Neural progenitor cell (in vitro differentiated cells): ENCODE measurements around the gene PIK3C3. TPM values are rescaled to one million over a fixed set of nuclear protein-coding genes. Genes with fewer than 3 reads are reported as not detected.

Experiments used
- DNase-seq: peaks from one replicate; pipeline ENCODE4 v3.0.0-alpha.2; 2016; ENCODE audit warnings: low spot score
- H2AFZ ChIP-seq: fragments of 200-600 bp; sonication (generic); replicated peaks from 2 replicates; pipeline ENCODE4 v1.6.1; 2016; ENCODE audit warnings: antibody characterized with exemption
- H3F3A ChIP-seq: fragments of 200-600 bp; sonication (generic); 2 replicates; pipeline ENCODE4 v1.6.1; 2016; ENCODE audit warnings: antibody characterized with exemption, low read depth
- H3K27ac ChIP-seq: fragments of 200-600 bp; sonication (generic); 2 replicates; pipeline ENCODE4 v1.5.1; 2016; ENCODE audit warnings: mild to moderate bottlenecking
- H3K27me3 ChIP-seq: fragments of 200-600 bp; sonication (generic); 2 replicates; pipeline ENCODE4 v1.6.1; 2016; ENCODE audit warnings: mild to moderate bottlenecking, moderate library complexity
- H3K36me3 ChIP-seq: fragments of 200-600 bp; sonication (generic); 2 replicates; pipeline ENCODE4 v1.5.1; 2016
- H3K4me1 ChIP-seq: fragments of 200-600 bp; sonication (generic); 2 replicates; pipeline ENCODE4 v1.6.1; 2016; ENCODE audit warnings: mixed run types
- H3K4me2 ChIP-seq: fragments of 200-600 bp; sonication (generic); 2 replicates; pipeline ENCODE4 v1.6.1; 2016
- H3K4me3 ChIP-seq: fragments of 200-600 bp; sonication (generic); 2 replicates; pipeline ENCODE4 v1.5.1; 2016
- H3K79me2 ChIP-seq: fragments of 200-600 bp; sonication (generic); 2 replicates; pipeline ENCODE4 v1.6.1; 2016; ENCODE audit warnings: low read depth
- H3K9ac ChIP-seq: fragments of 200-600 bp; sonication (generic); 2 replicates; pipeline ENCODE4 v1.6.1; 2016
- H3K9me3 ChIP-seq: fragments of 200-600 bp; sonication (generic); 2 replicates; pipeline ENCODE4 v1.5.1; 2016; ENCODE audit warnings: low read depth
- H4K20me1 ChIP-seq: fragments of 200-600 bp; sonication (generic); 2 replicates; pipeline ENCODE4 v1.6.1; 2016; ENCODE audit warnings: low read depth
- H3K27ac Mint-ChIP-seq: 3 replicates; pipeline ENCODE4 v1.8.0; 2021; ENCODE audit warnings: mixed read lengths
- H3K27me3 Mint-ChIP-seq: 2 replicates; pipeline ENCODE4 v1.8.0; 2022; ENCODE audit warnings: low read depth, mild to moderate bottlenecking, inconsistent platforms, moderate library complexity, mixed read lengths; ENCODE audit not compliant: insufficient read depth
- H3K36me3 Mint-ChIP-seq: 3 replicates; pipeline ENCODE4 v1.8.0; 2021; ENCODE audit warnings: mixed read lengths
- H3K4me1 Mint-ChIP-seq: 3 replicates; pipeline ENCODE4 v1.8.0; 2021; ENCODE audit warnings: mixed read lengths
- H3K4me3 Mint-ChIP-seq: 3 replicates; pipeline ENCODE4 v1.8.0; 2021; ENCODE audit warnings: mild to moderate bottlenecking, moderate library complexity, mixed read lengths
- H3K9me3 Mint-ChIP-seq: 3 replicates; pipeline ENCODE4 v1.8.0; 2020; ENCODE audit warnings: mixed read lengths
- CTCF ChIP-seq: fragments of 200-600 bp; sonication (generic); IDR thresholded peaks from 2 replicates; pipeline ENCODE4 v1.5.1; 2017; ENCODE audit warnings: antibody characterized with exemption, mild to moderate bottlenecking
- EZH2 ChIP-seq: fragments of 200-600 bp; sonication (generic); IDR thresholded peaks from 2 replicates; pipeline ENCODE4 v1.6.1; 2017; ENCODE audit warnings: antibody characterized with exemption, mild to moderate bottlenecking, moderate library complexity
- EZH2phosphoT487 ChIP-seq: fragments of 200-600 bp; sonication (generic); IDR thresholded peaks from 2 replicates; pipeline ENCODE4 v1.6.1; 2017; ENCODE audit warnings: antibody characterized with exemption
- total RNA-seq: library from RNA; depleted of rRNA; stranded (reverse); fragments of >200 nt; gene quantifications from 2 replicates; pipeline ENCODE4 v1.2.3, GENCODE V29; 2015; ENCODE audit warnings: low replicate concordance

The PIK3C3 gene
- total RNA-seq, 1 donor from 2014 or later: 87.0 TPM

- DNase-seq: no peak
- Histone ChIP-seq H3K4me1 (no peaks in the 10 kb centered on the region), H3K4me3 (no peak overlapping the region), H3K79me2 (peaks cover 12% of the 10 kb centered on the region), H3K27ac (no peak overlapping the region), H3K36me3 (peaks cover 10% of the 10 kb centered on the region), H2AFZ (no peak overlapping the region), H3K9me3 (no peaks in the 10 kb centered on the region), H3K27me3 (no peaks in the 10 kb centered on the region), H3F3A (no peaks in the 10 kb centered on the region), H4K20me1 (no peaks in the 10 kb centered on the region), H3K9ac (no peak overlapping the region), H3K4me2 (no peak overlapping the region)
- H3K36me3 Mint-ChIP-seq: peaks cover 11% of the 10 kb centered on the region
- H3K27me3 Mint-ChIP-seq: no peaks in the 10 kb centered on the region
- no peaks in the 10 kb centered on the region for H3K9me3 Mint-ChIP-seq
- no peak for TF ChIP-seq EZH2phosphoT487
- no peak for TF ChIP-seq EZH2
- TF ChIP-seq CTCF: no peak
- H3K4me3 Mint-ChIP-seq: no peak overlapping the region
- H3K27ac Mint-ChIP-seq: no peak overlapping the region
- peaks cover 5% of the 10 kb centered on the region for H3K4me1 Mint-ChIP-seq
Measured at GRCh38 chr18:41972067-41972925, 17.3 kb downstream of the PIK3C3 start.

- Histone ChIP-seq H3K9me3 (no peaks in the 10 kb centered on the region), H2AFZ (no peak overlapping the region), H3K4me3 (no peak overlapping the region), H3K27ac (no peak overlapping the region), H3K79me2 (no peaks in the 10 kb centered on the region), H3K9ac (no peak overlapping the region), H3K4me2 (no peak overlapping the region), H3K27me3 (no peaks in the 10 kb centered on the region), H3K4me1 (no peaks in the 10 kb centered on the region), H3F3A (no peaks in the 10 kb centered on the region), H3K36me3 (peaks cover 10% of the 10 kb centered on the region), H4K20me1 (no peaks in the 10 kb centered on the region)
- Mint-ChIP-seq H3K36me3 (peaks cover 9% of the 10 kb centered on the region), H3K27me3 (no peaks in the 10 kb centered on the region), H3K4me3 (no peak overlapping the region), H3K4me1 (peaks cover 5% of the 10 kb centered on the region), H3K27ac (no peak overlapping the region), H3K9me3 (no peaks in the 10 kb centered on the region)
- TF ChIP-seq EZH2 (no peak), CTCF (no peak), EZH2phosphoT487 (no peak)
- no peak for DNase-seq
Measured at GRCh38 chr18:41973983-41974382, 18.9 kb downstream of the PIK3C3 start.

- Mint-ChIP-seq H3K9me3 (no peaks in the 10 kb centered on the region), H3K4me3 (no peak overlapping the region), H3K27me3 (no peaks in the 10 kb centered on the region), H3K36me3 (peaks cover 9% of the 10 kb centered on the region), H3K27ac (no peak overlapping the region), H3K4me1 (peaks cover 4% of the 10 kb centered on the region)
- Histone ChIP-seq H3K27me3 (no peaks in the 10 kb centered on the region), H3K36me3 (peaks cover 10% of the 10 kb centered on the region), H2AFZ (no peak overlapping the region), H3K4me1 (no peaks in the 10 kb centered on the region), H3F3A (no peaks in the 10 kb centered on the region), H3K4me2 (no peak overlapping the region), H3K9ac (no peak overlapping the region), H3K9me3 (no peaks in the 10 kb centered on the region), H3K4me3 (no peak overlapping the region), H4K20me1 (no peaks in the 10 kb centered on the region), H3K27ac (no peak overlapping the region), H3K79me2 (no peaks in the 10 kb centered on the region)
- no peak for DNase-seq
- TF ChIP-seq EZH2: no peak
- TF ChIP-seq EZH2phosphoT487: no peak
- no peak for TF ChIP-seq CTCF
Measured at GRCh38 chr18:41974796-41975201, 19.8 kb downstream of the PIK3C3 start.
